GM21786 (cell line): ENCODE data around the gene AMPD2.

ENCODE experiments used
- ATAC-seq: cut with Tn5 transposase; IDR thresholded peaks from one replicate; pipeline ENCODE4 v1.9.1; 2021; ENCODE audit not compliant: unreplicated experiment

The AMPD2 gene

DNA sequence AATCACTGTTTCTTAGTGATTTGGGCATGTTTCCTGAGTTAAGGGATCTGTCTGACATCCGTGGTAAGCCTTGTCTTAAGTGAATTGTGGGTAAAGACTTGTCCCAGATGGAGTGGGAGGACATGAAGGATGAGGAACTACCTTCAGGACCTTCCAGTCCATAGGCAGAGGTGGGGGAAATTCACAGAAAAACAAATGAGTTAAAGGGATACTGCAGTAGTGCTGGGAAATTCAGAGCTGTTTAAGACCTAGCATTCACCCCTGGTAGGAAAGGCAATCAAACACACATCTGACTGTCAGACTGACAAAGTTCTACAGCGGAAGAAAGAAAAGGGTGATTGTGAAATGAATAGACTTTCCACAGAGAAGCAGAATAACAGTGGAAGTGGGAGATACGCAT lies 3.2 kb upstream of the AMPD2 start:
- no peak for ATAC-seq

DNA sequence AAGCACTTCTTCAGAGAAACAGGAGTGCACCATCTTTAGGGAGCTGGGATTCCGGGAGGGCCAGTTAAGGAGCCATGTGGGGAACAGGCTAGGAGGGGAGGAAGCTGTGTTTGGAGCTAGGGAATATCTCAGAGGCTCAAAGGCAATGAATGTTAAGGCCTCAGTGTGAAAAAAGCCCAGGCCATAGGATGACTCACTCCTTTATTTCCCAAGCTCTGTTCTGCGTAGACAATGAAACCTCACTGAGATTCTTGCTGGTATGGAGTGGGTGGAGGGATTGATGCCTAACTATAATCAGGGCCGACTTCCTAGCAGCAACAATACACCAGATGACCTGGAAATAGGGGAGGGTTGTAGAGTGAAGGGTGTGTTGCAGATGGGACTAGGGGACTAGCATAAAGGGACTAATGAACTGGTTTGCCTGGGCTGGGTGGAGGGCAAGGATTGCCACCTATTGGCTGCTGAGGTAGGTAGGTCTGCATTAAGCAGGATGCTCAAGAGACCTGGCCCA lies 2.3 kb upstream of the AMPD2 start:
- no peak for ATAC-seq

DNA sequence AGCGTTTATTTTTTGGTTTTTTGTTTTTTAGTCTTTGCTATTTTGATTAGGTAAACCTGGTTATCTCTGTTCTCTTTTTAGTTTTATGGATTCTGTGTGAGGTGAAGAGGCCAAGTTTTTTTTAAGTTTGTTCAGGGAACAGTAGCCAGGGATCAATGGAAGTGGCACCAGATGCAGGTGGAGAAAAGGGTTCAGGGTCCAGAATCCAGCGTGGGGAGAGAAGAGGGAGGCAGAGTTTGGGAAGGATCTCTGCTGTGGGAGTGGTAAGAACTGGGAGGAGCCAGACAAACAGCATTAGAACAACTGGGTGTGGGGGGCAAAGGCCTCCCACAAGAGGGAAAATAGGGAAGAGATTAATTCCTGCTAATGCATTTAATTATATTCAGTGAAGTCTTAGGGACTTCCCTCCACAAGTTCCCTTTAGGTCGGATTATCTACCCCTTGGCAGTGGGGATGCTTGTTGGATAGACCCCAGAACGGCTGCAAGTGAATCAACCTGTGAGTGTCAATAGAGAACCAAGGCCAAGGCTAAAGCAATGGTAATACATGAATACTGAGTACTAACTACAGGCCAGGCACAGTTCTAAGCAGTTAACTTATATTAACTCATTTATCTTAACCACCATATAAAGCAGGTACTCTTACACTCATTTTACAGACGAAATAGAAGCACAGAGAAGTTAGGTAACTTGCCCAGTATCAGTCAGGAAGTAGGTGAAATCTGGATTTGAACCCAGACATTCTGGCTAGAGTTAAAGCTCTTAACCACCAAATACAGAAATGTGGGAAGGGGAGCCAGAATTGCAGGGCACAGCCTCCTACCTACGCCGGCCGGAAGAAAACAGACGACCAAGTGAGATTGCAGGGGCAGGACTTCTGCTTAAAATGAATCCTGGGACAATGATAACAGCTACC lies 719 bp upstream of the AMPD2 start:
- ATAC-seq = no peak

DNA sequence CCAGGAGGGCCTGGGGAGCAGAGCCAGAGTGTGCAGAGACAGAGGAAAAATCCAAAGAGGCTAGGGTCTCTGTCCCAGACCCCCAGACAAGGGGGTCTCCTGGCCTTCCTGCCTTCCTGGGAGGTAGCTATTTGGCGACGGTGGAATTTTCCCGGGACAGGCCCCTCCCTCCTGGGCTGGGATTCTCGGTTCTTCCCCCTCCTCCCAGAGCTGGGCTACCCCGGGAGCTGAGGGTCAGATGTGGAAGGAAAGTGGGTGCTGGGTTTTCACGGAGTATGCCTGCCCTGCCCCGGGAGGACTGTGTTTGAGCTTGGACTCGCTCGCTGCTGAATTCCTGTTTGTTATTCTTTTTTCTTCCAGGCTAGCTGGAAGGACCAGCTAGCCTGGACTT lies 759 bp downstream of the AMPD2 start:
- ATAC-seq = no peak

DNA sequence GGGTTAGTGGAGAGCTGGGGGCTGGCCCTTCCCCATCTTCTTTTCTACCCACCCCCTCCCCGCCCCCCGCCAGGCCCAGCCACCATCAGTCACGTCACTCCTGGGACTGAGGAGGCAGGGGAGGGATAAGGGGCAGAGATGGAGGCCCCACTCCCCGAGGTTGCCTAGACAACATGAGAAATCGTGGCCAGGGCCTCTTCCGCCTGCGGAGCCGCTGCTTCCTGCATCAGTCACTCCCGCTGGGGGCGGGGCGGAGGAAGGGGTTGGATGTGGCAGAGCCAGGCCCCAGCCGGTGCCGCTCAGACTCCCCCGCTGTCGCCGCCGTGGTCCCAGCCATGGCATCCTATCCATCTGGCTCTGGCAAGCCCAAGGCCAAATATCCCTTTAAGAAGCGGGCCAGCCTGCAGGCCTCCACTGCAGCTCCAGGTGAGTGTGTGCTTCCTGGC lies 1.2 kb downstream of the AMPD2 start:
- ATAC-seq = peak; percentile 62

DNA sequence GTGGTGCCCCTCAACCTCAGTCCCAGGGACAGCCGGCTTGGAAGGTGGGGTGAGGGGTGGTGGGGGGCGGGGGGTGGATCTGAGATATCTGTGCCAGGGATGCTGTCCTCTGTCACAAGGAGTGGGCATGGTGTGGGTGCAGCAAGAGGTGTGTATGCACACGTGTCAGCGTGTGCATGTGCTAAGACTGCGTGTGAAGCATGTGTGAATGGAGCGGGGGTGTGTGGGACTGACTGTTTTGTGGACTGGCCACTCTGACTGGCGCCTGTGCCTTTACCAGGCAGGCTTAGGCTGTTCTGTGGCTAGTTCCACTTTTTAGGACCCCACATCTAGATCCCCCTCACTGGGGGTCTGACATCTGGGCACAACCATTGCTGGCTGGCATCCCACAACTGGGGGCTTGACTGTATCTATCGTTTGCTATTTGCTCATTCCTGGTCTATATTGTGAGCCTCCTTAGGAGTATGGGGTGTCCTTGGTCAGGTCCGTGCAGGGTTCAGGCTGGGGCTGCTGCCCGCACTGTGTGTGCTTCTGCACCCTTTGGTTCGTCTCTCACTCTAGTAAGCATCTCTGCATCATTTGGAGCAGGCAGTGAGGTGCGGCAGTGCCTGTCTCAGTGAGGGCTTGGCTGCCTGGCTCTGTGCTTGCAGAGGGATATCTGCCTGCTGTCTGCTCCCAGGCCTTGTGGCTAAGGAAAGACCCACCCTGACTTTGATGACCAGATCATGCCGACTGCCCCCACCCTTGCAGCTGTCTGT lies 1.9 kb downstream of the AMPD2 start:
- no peak for ATAC-seq

DNA sequence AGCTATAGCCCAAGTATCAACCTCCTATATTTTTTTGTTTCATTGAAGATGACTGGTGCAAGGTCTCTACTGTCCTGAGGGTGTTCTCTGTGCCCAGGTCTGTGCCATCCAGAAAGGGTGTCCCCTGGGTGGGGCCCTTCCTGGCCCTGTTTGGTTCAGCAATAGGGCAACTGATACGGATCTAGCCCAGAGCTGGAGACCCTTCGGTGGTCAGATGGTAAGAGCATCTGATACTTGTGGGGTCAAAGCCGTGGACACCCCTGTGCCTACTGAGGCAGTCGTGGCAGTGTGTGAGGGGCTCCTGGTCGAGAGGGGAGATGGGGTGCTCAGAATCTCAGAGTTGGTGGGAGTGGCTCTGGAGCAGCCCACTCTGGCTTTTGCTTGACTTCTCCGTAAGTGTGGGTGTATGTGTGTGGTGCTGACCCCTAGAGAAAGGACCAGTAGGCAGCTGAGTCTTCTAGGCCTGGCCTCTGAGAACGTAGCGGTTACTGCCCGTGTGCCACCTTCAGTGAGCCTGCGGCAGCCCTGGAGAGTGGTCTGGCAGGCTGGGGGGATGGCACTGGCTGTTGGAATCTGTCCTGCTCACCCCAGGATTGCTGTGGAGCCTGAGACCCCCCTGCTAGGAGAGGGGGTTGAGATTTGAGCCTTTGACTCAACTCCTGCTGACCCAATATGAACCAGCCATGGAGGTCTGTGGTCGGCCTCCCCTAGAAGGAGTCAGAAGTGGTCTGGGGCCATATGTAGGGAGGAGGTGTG lies 2.7 kb downstream of the AMPD2 start:
- ATAC-seq = no peak

DNA sequence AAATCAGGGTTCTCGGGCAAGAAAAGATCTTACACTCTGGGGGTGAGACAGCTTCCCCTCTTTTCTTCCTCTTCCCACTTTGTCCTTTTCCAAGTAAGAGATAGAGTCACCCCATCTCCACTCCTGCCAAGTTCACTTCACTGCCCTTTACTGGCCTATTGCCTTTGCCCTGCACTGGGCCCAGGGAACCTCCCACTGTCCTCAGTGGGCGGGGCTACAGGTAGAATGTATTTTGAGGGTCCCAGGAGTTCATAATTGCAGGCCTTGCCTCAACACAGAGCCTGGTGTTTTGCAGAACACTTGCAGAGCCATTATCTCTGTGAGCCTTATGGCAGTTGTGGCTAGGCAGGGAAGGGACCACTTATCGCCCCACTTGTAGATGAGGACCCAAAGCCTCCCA lies 3.3 kb downstream of the AMPD2 start:
- no peak for ATAC-seq

DNA sequence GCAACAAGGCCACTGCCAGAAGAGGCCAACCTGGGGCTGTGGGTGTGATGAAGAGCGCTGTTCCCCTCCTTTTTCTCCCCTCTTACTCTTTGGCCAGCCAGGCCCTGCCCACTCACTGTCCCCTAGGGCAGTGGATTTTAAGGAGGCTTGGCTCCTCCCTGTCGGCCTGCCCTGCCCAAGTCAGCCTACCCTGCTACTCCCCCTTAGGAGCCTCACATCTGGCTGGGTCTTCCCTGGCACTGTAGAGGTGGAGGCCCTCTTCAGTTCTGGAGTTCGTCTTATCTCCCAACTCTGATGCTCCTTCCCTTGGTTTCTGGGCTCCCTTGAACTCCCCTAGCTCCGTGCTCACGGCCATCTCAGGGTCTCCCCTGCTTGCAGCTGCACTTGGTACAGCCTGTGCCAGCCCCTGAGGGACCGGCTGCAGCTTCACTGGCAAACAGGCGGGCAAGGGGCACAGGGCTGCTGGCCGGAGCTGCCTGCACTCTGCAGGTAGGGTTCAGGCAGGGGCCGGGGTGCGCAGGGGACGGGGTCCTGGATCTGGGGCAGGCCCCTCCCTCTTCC lies 4.0 kb downstream of the AMPD2 start:
- ATAC-seq = no peak

DNA sequence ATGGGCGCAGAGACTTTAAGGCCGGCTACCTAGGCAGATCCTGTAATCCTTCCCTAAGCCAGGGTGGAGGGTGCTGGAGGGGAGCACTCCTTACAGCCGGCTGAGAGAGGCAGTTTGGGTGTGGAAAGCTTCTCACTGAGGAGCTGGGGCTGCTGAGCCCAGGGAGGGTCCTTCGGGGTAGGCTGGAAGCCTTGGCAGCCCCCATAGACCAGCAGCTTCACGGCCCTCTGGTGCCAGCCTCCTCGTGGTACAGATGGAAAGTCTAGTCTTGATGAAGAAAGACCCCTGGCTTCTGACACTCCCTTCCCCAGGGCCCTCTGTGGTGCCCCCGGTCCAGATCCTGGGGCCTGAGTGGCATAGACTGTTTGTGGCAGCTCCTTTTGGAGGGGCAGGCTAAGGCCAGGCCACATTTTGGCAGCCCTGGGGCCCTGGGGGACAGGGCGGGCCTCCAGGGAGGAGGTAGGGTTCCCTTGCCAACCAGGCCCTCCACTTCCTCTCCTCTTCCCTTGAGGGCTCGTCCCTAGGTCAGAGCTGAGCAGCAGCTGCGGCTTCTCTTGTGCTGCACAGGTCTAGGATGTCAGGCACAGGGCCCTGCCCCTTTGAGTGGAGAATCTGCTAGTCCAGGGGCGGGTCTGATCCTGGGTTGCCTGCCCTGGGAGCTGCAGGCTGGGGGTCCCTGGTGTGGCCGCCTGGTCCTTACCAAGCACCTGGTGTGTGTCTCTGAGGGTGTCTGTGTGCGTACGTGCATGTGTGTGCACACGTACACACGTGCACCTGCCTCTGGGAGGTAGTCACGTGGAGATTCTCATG lies 4.8 kb downstream of the AMPD2 start:
- ATAC-seq = no peak

DNA sequence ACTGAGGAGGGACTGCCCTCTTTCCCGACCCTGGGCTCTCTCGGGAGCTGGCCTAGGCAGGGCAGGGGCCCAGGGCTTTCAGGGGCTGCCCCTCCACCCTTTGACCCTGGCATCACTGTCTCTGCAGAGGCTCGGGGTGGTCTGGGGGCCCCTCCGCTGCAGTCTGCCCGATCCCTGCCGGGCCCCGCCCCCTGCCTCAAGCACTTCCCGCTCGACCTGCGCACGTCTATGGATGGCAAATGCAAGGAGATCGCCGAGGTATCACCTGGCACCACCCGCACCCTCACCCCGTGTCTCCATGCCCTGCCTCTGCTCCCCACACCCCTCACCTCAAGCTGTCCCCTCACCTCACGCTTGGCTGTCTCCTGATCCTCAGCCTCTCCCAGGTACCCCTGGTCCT lies 5.5 kb downstream of the AMPD2 start:
- ATAC-seq = no peak

DNA sequence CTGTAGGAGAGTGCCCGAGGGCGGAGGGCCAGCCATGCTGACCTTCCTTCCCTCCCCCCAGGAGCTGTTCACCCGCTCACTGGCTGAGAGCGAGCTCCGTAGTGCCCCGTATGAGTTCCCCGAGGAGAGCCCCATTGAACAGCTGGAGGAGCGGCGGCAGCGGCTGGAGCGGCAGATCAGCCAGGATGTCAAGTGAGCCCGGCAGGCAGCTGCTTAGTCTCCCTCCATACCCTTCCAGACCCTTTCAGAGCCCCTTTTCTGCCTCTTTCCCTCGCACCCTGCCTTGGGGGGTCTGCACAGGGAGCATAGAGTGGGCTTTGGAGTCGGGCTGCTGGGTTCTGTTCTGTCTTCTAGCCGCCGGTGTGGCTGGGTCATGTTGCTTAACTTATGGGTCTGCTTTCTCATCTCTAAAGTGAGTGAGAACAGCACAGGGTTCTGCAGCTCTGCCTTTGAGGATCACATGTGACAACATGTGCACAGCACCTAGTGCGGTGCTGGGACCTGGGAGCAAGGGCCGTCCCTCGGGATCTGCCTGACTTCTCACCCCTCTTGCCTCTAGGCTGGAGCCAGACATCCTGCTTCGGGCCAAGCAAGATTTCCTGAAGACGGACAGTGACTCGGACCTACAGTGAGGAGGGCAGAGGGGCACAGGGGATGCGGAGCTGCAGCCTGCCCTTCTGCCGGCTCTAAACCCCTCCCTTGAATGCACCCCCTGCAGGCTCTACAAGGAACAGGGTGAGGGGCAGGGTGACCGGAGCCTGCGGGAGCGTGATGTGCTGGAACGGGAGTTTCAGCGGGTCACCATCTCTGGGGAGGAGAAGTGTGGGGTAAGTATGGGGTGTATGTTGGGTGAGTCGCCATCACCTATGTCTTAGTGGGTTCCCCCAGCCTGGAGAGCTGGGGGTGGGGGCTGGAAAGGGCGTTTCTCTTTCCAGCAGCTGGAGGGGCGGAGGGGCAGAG lies 6.2 kb downstream of the AMPD2 start:
- ATAC-seq = no peak

DNA sequence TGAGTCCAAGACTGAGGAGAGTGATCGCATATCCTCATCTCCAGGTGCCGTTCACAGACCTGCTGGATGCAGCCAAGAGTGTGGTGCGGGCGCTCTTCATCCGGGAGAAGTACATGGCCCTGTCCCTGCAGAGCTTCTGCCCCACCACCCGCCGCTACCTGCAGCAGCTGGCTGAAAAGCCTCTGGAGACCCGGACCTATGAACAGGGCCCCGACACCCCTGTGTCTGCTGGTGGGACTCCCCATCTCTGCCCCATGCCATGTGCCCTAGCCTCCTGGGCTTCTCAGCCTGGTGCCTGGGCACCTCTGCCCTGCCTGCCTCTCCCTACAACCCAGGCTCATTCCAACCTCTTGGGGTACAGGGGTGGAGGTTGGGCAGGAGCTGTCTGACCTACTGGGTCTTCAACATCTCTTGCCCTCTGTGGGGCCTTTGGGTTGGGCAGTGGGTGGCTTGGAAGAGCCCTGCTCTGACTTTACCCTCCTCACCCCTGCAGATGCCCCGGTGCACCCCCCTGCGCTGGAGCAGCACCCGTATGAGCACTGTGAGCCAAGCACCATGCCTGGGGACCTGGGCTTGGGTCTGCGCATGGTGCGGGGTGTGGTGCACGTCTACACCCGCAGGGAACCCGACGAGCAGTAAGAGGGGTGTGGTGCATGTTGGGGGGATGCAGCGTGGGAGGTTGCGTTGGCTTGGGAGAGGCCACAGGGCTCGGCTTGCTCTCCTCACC lies 7.2 kb downstream of the AMPD2 start:
- no peak for ATAC-seq

DNA sequence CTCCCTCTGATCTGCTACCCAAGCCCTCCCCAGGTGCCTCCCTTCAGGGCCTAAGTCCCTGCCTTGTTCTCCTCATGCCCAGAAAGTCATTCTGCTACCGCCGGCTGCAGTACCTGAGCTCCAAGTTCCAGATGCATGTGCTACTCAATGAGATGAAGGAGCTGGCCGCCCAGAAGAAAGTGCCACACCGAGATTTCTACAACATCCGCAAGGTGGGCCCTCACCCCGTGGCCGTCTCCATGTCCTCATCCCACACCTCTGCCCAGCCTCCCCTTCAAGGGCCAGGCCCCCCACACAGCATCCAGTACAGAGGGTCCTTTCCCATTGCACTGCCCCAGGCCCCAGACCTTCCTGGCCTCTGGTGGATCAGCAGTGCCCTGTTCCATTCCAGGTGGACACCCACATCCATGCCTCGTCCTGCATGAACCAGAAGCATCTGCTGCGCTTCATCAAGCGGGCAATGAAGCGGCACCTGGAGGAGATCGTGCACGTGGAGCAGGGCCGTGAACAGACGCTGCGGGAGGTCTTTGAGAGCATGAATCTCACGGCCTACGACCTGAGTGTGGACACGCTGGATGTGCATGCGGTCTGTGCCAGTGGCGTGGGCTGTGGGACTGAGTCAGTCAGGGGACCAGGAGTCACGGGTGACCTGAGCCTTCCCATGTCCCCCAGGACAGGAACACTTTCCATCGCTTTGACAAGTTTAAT lies 8.2 kb downstream of the AMPD2 start:
- ATAC-seq = no peak

DNA sequence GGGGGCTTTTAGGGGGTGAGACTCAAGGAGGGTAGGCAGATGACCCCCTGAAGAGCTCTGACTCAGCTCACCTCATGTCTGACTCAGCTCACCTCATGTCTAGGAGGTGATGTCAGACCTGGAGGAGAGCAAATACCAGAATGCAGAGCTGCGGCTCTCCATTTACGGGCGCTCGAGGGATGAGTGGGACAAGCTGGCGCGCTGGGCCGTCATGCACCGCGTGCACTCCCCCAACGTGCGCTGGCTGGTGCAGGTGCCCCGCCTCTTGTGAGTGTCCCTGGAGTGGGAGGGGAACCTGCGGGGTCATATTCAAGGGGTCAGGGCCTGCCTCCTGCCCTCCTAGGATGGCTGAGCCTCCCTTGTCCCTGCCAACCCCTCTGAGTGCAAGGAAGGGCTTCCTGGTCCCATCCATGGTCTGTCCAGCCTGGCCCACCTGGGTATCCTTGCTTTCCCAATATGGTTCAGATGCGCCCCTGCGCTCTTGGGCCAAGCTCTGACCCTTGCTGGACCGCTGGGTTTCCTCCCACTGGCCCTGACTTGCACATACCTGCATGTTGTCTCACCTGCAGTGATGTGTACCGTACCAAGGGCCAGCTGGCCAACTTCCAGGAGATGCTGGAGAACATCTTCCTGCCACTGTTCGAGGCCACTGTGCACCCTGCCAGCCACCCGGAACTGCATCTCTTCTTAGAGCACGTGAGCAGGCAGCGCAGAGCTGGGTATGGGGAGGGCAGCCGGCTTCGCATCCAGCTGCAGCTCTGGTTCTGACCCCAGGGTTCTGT lies 9.1 kb downstream of the AMPD2 start:
- ATAC-seq = no peak

DNA sequence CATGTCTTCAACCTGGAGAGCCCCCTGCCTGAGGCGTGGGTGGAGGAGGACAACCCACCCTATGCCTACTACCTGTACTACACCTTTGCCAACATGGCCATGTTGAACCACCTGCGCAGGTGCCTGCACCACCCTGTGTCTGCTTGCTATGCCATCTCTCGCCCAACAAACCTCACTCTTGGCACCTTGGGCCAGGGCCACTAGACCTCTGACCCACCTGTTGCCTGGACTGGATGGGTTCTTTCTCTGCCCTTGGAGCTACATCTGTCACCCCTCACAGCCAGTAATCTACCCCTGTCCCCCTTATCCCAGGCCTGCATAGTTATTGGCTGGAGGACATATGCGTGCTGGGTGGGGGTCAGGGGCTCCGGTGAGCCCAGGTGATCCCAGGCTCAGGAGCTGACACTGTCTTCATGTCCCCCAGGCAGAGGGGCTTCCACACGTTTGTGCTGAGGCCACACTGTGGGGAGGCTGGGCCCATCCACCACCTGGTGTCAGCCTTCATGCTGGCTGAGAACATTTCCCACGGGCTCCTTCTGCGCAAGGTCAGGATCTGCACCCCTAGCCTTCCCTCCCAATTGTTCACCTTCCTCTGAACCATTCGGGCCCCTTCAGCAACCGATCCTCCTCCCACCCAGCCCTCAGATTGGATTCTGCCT lies 9.9 kb downstream of the AMPD2 start:
- no peak for ATAC-seq
